Calu3 (cell line): ENCODE results near the gene IL37. TPM values are rescaled to one million over a fixed set of nuclear protein-coding genes. Genes with fewer than 3 reads are reported as not detected.

ENCODE experiments used
- BruUV-seq: library from RNA; stranded (reverse); fragments of 400-500 nt; replicated peaks from 2 replicates; lab custom pipeline; 2021; lab: Mats Ljungman, UMichigan
- CTCF ChIA-PET: fragments of 300-600 bp; sonication (Branson Sonifier 250); formaldehyde crosslinking; loops from one replicate; lab custom pipeline; 2022; ENCODE audit warnings: antibody characterized with exemption; lab: Charles Lee
- DNase-seq: peaks from one replicate; pipeline ENCODE4 v3.0.0; 2022
- H3K27ac Mint-ChIP-seq: one replicate; pipeline ENCODE4 v1.8.0; 2022; ENCODE audit warnings: mixed read lengths; ENCODE audit not compliant: unreplicated experiment
- H3K27me3 Mint-ChIP-seq: one replicate; pipeline ENCODE4 v1.8.0; 2022; ENCODE audit warnings: mixed read lengths; ENCODE audit not compliant: unreplicated experiment
- H3K36me3 Mint-ChIP-seq: one replicate; pipeline ENCODE4 v1.8.0; 2022; ENCODE audit warnings: mild to moderate bottlenecking, moderate library complexity, mixed read lengths; ENCODE audit not compliant: insufficient read depth, unreplicated experiment
- H3K4me1 Mint-ChIP-seq: one replicate; pipeline ENCODE4 v1.8.0; 2022; ENCODE audit warnings: mild to moderate bottlenecking, low read depth, mixed read lengths; ENCODE audit not compliant: unreplicated experiment
- H3K4me3 Mint-ChIP-seq: one replicate; pipeline ENCODE4 v1.8.0; 2022; ENCODE audit warnings: mild to moderate bottlenecking, low read depth, moderate library complexity, mixed read lengths; ENCODE audit not compliant: unreplicated experiment
- H3K9me3 Mint-ChIP-seq: one replicate; pipeline ENCODE4 v1.8.0; 2022; ENCODE audit warnings: low read depth, mixed read lengths; ENCODE audit not compliant: unreplicated experiment
- CTCF ChIP-seq: fragments of 200-600 bp; IDR thresholded peaks from one replicate; pipeline ENCODE4 v1.8.0; 2022; ENCODE audit warnings: antibody characterized with exemption; ENCODE audit not compliant: unreplicated experiment
- intact Hi-C: fragments of 100-400 bp; cut with micrococcal nuclease; formaldehyde crosslinking; loops from one replicate; pipeline ENCODE4 v1.10.0; 2022; ENCODE audit not compliant: unreplicated experiment
- total RNA-seq: library from RNA; stranded (reverse); gene quantifications from 2 replicates; pipeline ENCODE4 v1.2.3, GENCODE V29; 2022

IL37 gene
- total RNA-seq, 1 experiment from 2014 or later, result 2.0 TPM

- H3K9me3 Mint-ChIP-seq, result no peaks in the 10 kb centered on the region
- intact Hi-C loops, result no loop called here
- CTCF ChIA-PET, result no interaction called here
- H3K4me3 Mint-ChIP-seq, result no peak overlapping the region
- H3K4me1 Mint-ChIP-seq, result peaks cover 21% of the 10 kb centered on the region
- TF ChIP-seq CTCF, result no peak
- no TSS peak for BruUV-seq
- no peak for DNase-seq
- H3K27me3 Mint-ChIP-seq, result no peaks in the 10 kb centered on the region
- no peaks in the 10 kb centered on the region for H3K36me3 Mint-ChIP-seq
- no peak overlapping the region for H3K27ac Mint-ChIP-seq
Measured at GRCh38 chr2:112946086-112946485, 35.1 kb downstream of the IL37 start.

DNA sequence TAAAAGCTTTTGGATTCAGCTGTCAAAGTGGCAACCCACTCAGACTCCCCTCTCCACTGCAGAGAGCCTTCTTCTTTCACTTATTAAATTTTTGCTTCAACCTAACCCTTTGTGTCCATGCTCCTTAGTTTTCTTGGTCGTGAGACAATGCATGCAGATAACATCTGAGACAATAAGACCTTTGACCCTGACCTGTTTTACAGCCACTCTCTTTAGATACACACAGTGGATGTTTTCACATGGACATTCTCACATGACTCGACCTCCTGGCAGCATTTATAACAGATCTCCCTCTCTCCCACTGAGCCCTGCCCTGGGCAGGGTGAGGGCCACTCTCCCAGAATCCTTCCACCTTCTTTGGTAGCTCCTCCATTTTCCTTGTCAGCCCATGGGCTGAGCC lies 36.4 kb downstream of the IL37 start:
- Mint-ChIP-seq H3K4me3 (no peak overlapping the region), H3K27ac (no peak overlapping the region), H3K27me3 (no peaks in the 10 kb centered on the region), H3K9me3 (no peaks in the 10 kb centered on the region), H3K4me1 (peaks cover 8% of the 10 kb centered on the region), H3K36me3 (no peaks in the 10 kb centered on the region)
- intact Hi-C loops, result no loop called here
- DNase-seq, result no peak
- TF ChIP-seq CTCF, result no peak
- no TSS peak for BruUV-seq
- CTCF ChIA-PET, result no interaction called here

- H3K9me3 Mint-ChIP-seq, result no peaks in the 10 kb centered on the region
- no peaks in the 10 kb centered on the region for H3K4me1 Mint-ChIP-seq
- no peaks in the 10 kb centered on the region for H3K27me3 Mint-ChIP-seq
- no peak overlapping the region for H3K4me3 Mint-ChIP-seq
- no peaks in the 10 kb centered on the region for H3K36me3 Mint-ChIP-seq
- intact Hi-C loops, result no loop called here
- BruUV-seq, result no TSS peak
- H3K27ac Mint-ChIP-seq, result no peak overlapping the region
- CTCF ChIA-PET, result no interaction called here
- no peak for DNase-seq
- no peak for TF ChIP-seq CTCF
Measured at GRCh38 chr2:112949456-112949855, 38.5 kb downstream of the IL37 start.

- H3K9me3 Mint-ChIP-seq, result no peaks in the 10 kb centered on the region
- H3K27me3 Mint-ChIP-seq, result no peaks in the 10 kb centered on the region
- CTCF ChIA-PET, result no interaction called here
Measured at GRCh38 chr2:112954364-112954763, 43.4 kb downstream of the IL37 start.

More at GRCh38 chr2:112954364-112954763, 43.4 kb downstream of the IL37 start:
- no peak overlapping the region for H3K4me3 Mint-ChIP-seq
- no TSS peak for BruUV-seq
- no peak overlapping the region for H3K27ac Mint-ChIP-seq
- no peaks in the 10 kb centered on the region for H3K4me1 Mint-ChIP-seq
- no peaks in the 10 kb centered on the region for H3K36me3 Mint-ChIP-seq
- no peak for TF ChIP-seq CTCF
- intact Hi-C loops, result no loop called here
- DNase-seq, result no peak
